A549 (cell line): Measurements from ENCODE around the gene NLRP1.

Experiments used
- EP300 ChIP-seq, 2 experiments: fragments of >200 bp; sonication (Bioruptor Twin); formaldehyde crosslinking; IDR thresholded peaks; 2 replicates in 1 of 2; 3 replicates in 1 of 2; pipeline ENCODE4 v1.6.1; 2016 to 2017
- MYC ChIP-seq: IDR thresholded peaks from 2 replicates; pipeline ENCODE4 v1.6.1; 2012; ENCODE audit warnings: mild to moderate bottlenecking, inconsistent platforms, low read length, improper control_type of control experiment, borderline replicate concordance
- POLR2A ChIP-seq: IDR thresholded peaks from 2 replicates; pipeline ENCODE4 v1.6.1; 2012; ENCODE audit warnings: mild to moderate bottlenecking, low read length
- RNF2 ChIP-seq: fragments of 200-600 bp; sonication (generic); IDR thresholded peaks from 2 replicates; pipeline ENCODE4 v1.6.1; 2016; ENCODE audit warnings: low read depth, mild to moderate bottlenecking, antibody characterized with exemption, moderate library complexity, borderline replicate concordance
- TF ChIP-seq, protein P1 (sequence below): fragments of >200 bp; sonication (Bioruptor Twin); formaldehyde crosslinking; IDR thresholded peaks from 3 replicates; pipeline ENCODE4 v1.5.1; 2016
- TF ChIP-seq, protein P2 (sequence below): fragments of 450-650 bp; IDR thresholded peaks from 2 replicates; pipeline ENCODE4 v1.6.1; 2014; ENCODE audit warnings: antibody characterized with exemption

DNA sequence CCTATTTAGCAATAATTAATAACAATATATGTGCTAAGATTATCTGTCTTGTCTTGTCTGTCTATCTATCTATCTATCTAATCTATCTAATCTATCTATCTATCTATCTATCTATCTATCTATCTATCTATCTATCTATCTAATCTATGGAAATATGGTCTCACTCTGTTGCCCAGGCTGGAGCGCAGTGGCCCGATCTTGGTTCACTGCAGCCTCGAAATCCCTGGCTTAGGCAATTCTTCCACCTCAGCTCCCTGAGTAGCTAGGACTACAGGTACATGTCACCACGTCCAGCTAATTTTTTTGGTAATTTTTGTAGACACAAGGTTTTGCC is 53.3 kb downstream of the NLRP1 start:
- no peak for TF ChIP-seq POLR2A
- no peak for TF ChIP-seq MYC
- TF ChIP-seq, protein P1, sequence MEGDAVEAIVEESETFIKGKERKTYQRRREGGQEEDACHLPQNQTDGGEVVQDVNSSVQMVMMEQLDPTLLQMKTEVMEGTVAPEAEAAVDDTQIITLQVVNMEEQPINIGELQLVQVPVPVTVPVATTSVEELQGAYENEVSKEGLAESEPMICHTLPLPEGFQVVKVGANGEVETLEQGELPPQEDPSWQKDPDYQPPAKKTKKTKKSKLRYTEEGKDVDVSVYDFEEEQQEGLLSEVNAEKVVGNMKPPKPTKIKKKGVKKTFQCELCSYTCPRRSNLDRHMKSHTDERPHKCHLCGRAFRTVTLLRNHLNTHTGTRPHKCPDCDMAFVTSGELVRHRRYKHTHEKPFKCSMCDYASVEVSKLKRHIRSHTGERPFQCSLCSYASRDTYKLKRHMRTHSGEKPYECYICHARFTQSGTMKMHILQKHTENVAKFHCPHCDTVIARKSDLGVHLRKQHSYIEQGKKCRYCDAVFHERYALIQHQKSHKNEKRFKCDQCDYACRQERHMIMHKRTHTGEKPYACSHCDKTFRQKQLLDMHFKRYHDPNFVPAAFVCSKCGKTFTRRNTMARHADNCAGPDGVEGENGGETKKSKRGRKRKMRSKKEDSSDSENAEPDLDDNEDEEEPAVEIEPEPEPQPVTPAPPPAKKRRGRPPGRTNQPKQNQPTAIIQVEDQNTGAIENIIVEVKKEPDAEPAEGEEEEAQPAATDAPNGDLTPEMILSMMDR, result no peak
- no peak for TF ChIP-seq EP300 (IDR thresholded peaks at IDR 0.05)
- no peak for TF ChIP-seq RNF2
- TF ChIP-seq, protein P2, sequence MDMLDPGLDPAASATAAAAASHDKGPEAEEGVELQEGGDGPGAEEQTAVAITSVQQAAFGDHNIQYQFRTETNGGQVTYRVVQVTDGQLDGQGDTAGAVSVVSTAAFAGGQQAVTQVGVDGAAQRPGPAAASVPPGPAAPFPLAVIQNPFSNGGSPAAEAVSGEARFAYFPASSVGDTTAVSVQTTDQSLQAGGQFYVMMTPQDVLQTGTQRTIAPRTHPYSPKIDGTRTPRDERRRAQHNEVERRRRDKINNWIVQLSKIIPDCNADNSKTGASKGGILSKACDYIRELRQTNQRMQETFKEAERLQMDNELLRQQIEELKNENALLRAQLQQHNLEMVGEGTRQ, result no peak
